Astrocyte (in vitro differentiated cells and primary cell): ENCODE measurements around the gene SLCO3A1. TPM values are rescaled to one million over a fixed set of nuclear protein-coding genes. Genes with fewer than 3 reads are reported as not detected.

Experiments
- DNase-seq: peaks from one replicate; pipeline ENCODE4 v3.0.0-alpha.2; 2010; ENCODE audit warnings: low read depth
- FAIRE-seq: peaks from 2 replicates; lab custom pipeline; 2011; peaks lifted over from hg19 to GRCh38; lab: Jason Lieb, UNC
- H2AFZ ChIP-seq: 2 replicates; pipeline ENCODE4 v1.6.0; 2012; ENCODE audit warnings: low read depth, low read length, inconsistent platforms
- H3K27ac ChIP-seq: 2 replicates; pipeline ENCODE4 v1.5.1; 2011; ENCODE audit warnings: low read depth, low read length, inconsistent platforms
- H3K27me3 ChIP-seq: 2 replicates; pipeline ENCODE4 v1.6.0; 2011; ENCODE audit warnings: low read length, inconsistent platforms; ENCODE audit not compliant: insufficient read depth
- H3K36me3 ChIP-seq: 2 replicates; pipeline ENCODE4 v1.5.1; 2011; ENCODE audit warnings: low read length, inconsistent platforms; ENCODE audit not compliant: insufficient read depth
- H3K4me1 ChIP-seq: 2 replicates; pipeline ENCODE4 v1.5.1; 2011; ENCODE audit warnings: low read length, inconsistent platforms; ENCODE audit not compliant: insufficient read depth
- H3K4me2 ChIP-seq: 2 replicates; pipeline ENCODE4 v1.6.0; 2012; ENCODE audit warnings: low read length, inconsistent platforms
- H3K4me3 ChIP-seq: 2 replicates; pipeline ENCODE4 v1.5.1; 2011; ENCODE audit warnings: low read depth, mild to moderate bottlenecking, low read length, inconsistent platforms; ENCODE audit not compliant: insufficient read depth
- H3K79me2 ChIP-seq: 2 replicates; pipeline ENCODE4 v1.6.0; 2012; ENCODE audit warnings: mild to moderate bottlenecking, low read length, inconsistent platforms; ENCODE audit not compliant: insufficient read depth
- H3K9ac ChIP-seq: 2 replicates; pipeline ENCODE4 v1.6.0; 2012; ENCODE audit warnings: mild to moderate bottlenecking, low read length, inconsistent platforms
- H3K9me3 ChIP-seq: 2 replicates; pipeline ENCODE4 v1.5.1; 2012; ENCODE audit warnings: low read depth, mild to moderate bottlenecking, low read length, inconsistent platforms; ENCODE audit not compliant: insufficient read depth
- H4K20me1 ChIP-seq: 2 replicates; pipeline ENCODE4 v1.6.0; 2012; ENCODE audit warnings: low read length, inconsistent platforms; ENCODE audit not compliant: insufficient read depth
- H3K27ac Mint-ChIP-seq: one replicate; pipeline ENCODE4 v1.8.0; 2021; ENCODE audit warnings: mild to moderate bottlenecking, mixed read lengths; ENCODE audit not compliant: unreplicated experiment
- H3K27me3 Mint-ChIP-seq: one replicate; pipeline ENCODE4 v1.8.0; 2021; ENCODE audit warnings: low read depth, mixed read lengths; ENCODE audit not compliant: unreplicated experiment
- H3K36me3 Mint-ChIP-seq: one replicate; pipeline ENCODE4 v1.8.0; 2021; ENCODE audit warnings: low read depth, mixed read lengths; ENCODE audit not compliant: unreplicated experiment
- H3K4me1 Mint-ChIP-seq: one replicate; pipeline ENCODE4 v1.8.0; 2021; ENCODE audit warnings: low read depth, mixed read lengths; ENCODE audit not compliant: unreplicated experiment
- H3K4me3 Mint-ChIP-seq: one replicate; pipeline ENCODE4 v1.8.0; 2021; ENCODE audit warnings: mild to moderate bottlenecking, moderate library complexity, mixed read lengths; ENCODE audit not compliant: unreplicated experiment
- H3K9me3 Mint-ChIP-seq: one replicate; pipeline ENCODE4 v1.8.0; 2021; ENCODE audit warnings: mild to moderate bottlenecking, mixed read lengths; ENCODE audit not compliant: unreplicated experiment
- CTCF ChIP-seq: IDR thresholded peaks from 2 replicates; pipeline ENCODE4 v1.5.1; 2011; ENCODE audit warnings: low read depth, mild to moderate bottlenecking, inconsistent platforms, low read length, moderate library complexity; ENCODE audit not compliant: insufficient read depth
- EZH2 ChIP-seq: IDR thresholded peaks from 2 replicates; pipeline ENCODE4 v1.6.1; 2012; ENCODE audit warnings: mild to moderate bottlenecking, low read length, inconsistent platforms; ENCODE audit not compliant: insufficient read depth
- total RNA-seq: library from RNA; stranded (reverse); gene quantifications from 2 replicates; pipeline ENCODE4 v1.2.1, GENCODE V29; 2021

The SLCO3A1 gene
- total RNA-seq, 1 donor from 2014 or later = 9.4 TPM

- no peak for DNase-seq
- no peaks in the 10 kb centered on the region for H4K20me1 ChIP-seq
- H3K27me3 ChIP-seq = no peaks in the 10 kb centered on the region
- no peak overlapping the region for H3K4me3 ChIP-seq
- Mint-ChIP-seq H3K27ac (no peak overlapping the region), H3K4me1 (no peaks in the 10 kb centered on the region), H3K27me3 (peaks cover 2% of the 10 kb centered on the region), H3K9me3 (no peaks in the 10 kb centered on the region), H3K36me3 (no peaks in the 10 kb centered on the region), H3K4me3 (no peak overlapping the region)
- H3K36me3 ChIP-seq = no peaks in the 10 kb centered on the region
- H3K4me1 ChIP-seq = no peaks in the 10 kb centered on the region
- H3K9ac ChIP-seq = no peak overlapping the region
- no peak overlapping the region for H2AFZ ChIP-seq
- no peaks in the 10 kb centered on the region for H3K79me2 ChIP-seq
- H3K9me3 ChIP-seq = no peaks in the 10 kb centered on the region
- H3K4me2 ChIP-seq = no peak overlapping the region
- no peak for FAIRE-seq
- TF ChIP-seq CTCF (no peak), EZH2 (no peak)
- H3K27ac ChIP-seq = no peak overlapping the region
Observed at GRCh38 chr15:91826443-91826842, 27.1 kb upstream of the SLCO3A1 start.

GRCh38 chr15:91833056-91833455, 20.5 kb upstream of the SLCO3A1 start:
- no peaks in the 10 kb centered on the region for H3K4me1 ChIP-seq
- Mint-ChIP-seq H3K27me3 (peaks cover 1% of the 10 kb centered on the region), H3K4me1 (no peaks in the 10 kb centered on the region), H3K9me3 (peaks cover 2% of the 10 kb centered on the region), H3K4me3 (no peak overlapping the region), H3K36me3 (no peaks in the 10 kb centered on the region), H3K27ac (no peak overlapping the region)
- H2AFZ ChIP-seq = no peak overlapping the region
- H3K4me3 ChIP-seq = no peak overlapping the region
- no peak overlapping the region for H3K4me2 ChIP-seq
- TF ChIP-seq EZH2 (no peak), CTCF (no peak)
- H4K20me1 ChIP-seq = no peaks in the 10 kb centered on the region
- no peak for FAIRE-seq
- no peaks in the 10 kb centered on the region for H3K36me3 ChIP-seq
- no peaks in the 10 kb centered on the region for H3K9me3 ChIP-seq
- no peaks in the 10 kb centered on the region for H3K27me3 ChIP-seq
- no peaks in the 10 kb centered on the region for H3K79me2 ChIP-seq
- no peak overlapping the region for H3K27ac ChIP-seq
- no peak for DNase-seq
- no peak overlapping the region for H3K9ac ChIP-seq

- TF ChIP-seq EZH2 (no peak), CTCF (no peak)
- H3K9ac ChIP-seq = no peak overlapping the region
- H4K20me1 ChIP-seq = no peaks in the 10 kb centered on the region
- H3K4me3 ChIP-seq = no peak overlapping the region
- no peaks in the 10 kb centered on the region for H3K4me1 Mint-ChIP-seq
- H3K36me3 ChIP-seq = no peaks in the 10 kb centered on the region
- H3K9me3 ChIP-seq = no peaks in the 10 kb centered on the region
- no peak overlapping the region for H3K27ac ChIP-seq
- DNase-seq (no peak), FAIRE-seq (no peak)
- H3K27me3 ChIP-seq = no peaks in the 10 kb centered on the region
- no peaks in the 10 kb centered on the region for H3K4me1 ChIP-seq
- peaks cover 1% of the 10 kb centered on the region for H3K27me3 Mint-ChIP-seq
- no peak overlapping the region for H2AFZ ChIP-seq
- H3K79me2 ChIP-seq = no peaks in the 10 kb centered on the region
- H3K9me3 Mint-ChIP-seq = no peaks in the 10 kb centered on the region
- H3K4me2 ChIP-seq = no peak overlapping the region
- no peaks in the 10 kb centered on the region for H3K36me3 Mint-ChIP-seq
- H3K4me3 Mint-ChIP-seq = no peak overlapping the region
- no peak overlapping the region for H3K27ac Mint-ChIP-seq
Observed at GRCh38 chr15:91839867-91840266, 13.6 kb upstream of the SLCO3A1 start.
